Measurements from ENCODE around the gene TMEM185A. TPM values are rescaled to one million over a fixed set of nuclear protein-coding genes. Genes with fewer than 3 reads are reported as not detected.
"Not testable (repeated sequence)": the region's sequence is repeated elsewhere in the genome, so short reads cannot be mapped to it uniquely, and the experiment has no call there.

TMEM185A gene
- polyA plus RNA-seq, 1 donor from 2014 or later = 36.5 TPM

DNA sequence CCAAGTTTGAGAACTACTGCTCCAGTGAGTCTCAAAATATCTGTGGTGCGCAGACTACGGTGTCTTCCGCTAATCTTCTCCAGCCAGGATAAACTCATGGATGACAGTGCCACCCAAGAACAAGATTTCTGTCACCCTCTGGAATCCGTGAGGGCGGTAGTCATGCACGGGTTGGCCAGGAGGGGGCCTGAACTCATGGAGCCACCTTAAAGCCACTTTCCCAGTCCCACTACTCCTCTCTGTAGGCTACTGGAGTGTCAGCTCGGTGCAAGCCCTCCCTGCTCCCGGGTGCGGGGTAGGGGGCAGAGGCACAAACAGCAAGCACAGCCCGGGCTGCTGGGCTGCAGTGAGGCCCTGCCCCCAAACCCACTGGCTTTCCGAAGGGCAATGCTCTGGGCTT is 33.0 kb downstream of the TMEM185A start:
- H3K9me2 ChIP-seq (ENCODE audit: insufficient read depth, low read length); H3K27ac ChIP-seq (ENCODE audit: low read length); H3K4me3 ChIP-seq (ENCODE audit: low read length); H2AFZ ChIP-seq (ENCODE audit: low read depth, low read length); H3K36me3 ChIP-seq (ENCODE audit: insufficient read depth, low read length); H3K9me3 ChIP-seq (ENCODE audit: low read length); H3K4me2 ChIP-seq (ENCODE audit: low read length); H3K27me3 ChIP-seq (ENCODE audit: insufficient read depth, low read depth, low read length); H3F3A ChIP-seq (ENCODE audit: insufficient read depth, low read length, poor library complexity, severe bottlenecking); H4K20me1 ChIP-seq (ENCODE audit: insufficient read depth); H3K9ac ChIP-seq (ENCODE audit: low read length); H3K79me2 ChIP-seq (replicated peaks; ENCODE audit: insufficient read depth, low read length): not testable (repeated sequence)

DNA sequence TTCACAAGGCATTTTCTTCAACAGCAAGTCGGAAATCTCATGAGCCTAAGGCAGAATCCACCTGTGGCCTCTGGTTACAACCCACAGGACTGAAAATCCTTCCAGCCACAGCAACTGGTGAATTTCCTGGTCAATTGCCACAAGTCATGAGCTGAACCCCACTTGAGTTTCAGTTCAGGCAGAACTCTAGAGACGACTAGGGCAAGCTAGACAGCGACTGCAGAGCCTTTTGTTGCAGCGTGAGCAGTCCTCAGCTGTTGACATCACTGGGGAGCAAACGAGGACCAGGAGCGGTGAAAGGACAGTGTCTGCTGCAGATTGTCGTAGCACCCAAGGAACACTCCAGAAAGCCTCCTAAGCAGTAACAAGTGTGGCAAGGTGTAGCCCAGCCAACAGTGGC is 35.6 kb downstream of the TMEM185A start:
- not testable (repeated sequence) for H3K79me2 ChIP-seq (replicated peaks; ENCODE audit: insufficient read depth, low read length); H3K9me3 ChIP-seq (ENCODE audit: low read length); H3K36me3 ChIP-seq (ENCODE audit: insufficient read depth, low read length)

DNA sequence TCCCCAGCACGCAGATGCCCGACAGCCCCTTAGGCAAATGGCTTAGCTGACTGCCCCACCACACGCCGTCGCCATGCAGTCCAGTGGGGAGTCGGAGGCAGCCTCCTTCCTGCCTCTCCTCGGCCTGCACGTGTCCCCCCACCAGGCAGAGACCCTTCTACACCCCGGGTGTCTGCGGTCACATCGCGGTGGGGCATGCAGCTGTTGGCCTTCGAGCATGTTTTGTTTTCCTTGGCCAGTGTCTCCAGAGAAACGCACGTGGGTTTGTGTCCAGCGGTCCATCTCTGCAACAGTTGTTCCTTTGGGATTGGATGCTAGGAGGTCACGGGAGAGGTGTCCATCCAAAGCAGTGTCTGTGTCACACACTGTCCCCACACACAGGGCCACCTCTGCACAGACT is 36.4 kb downstream of the TMEM185A start, which contains the start of gene HSFX2:
Gene HSFX2 (minus strand): TSS at position 101 of the 400 bp plus-strand sequence. CDS start 614 bp downstream, outside the sequence.
- not testable (repeated sequence) for H3K9ac ChIP-seq (ENCODE audit: low read length); H3K4me2 ChIP-seq (ENCODE audit: low read length); H3K4me3 ChIP-seq (ENCODE audit: low read length)

More for the DNA sequence above, 35.6 kb downstream of the TMEM185A start:
- not testable (repeated sequence) for H2AFZ ChIP-seq (ENCODE audit: low read depth, low read length); H3K9ac ChIP-seq (ENCODE audit: low read length); H3K4me3 ChIP-seq (ENCODE audit: low read length); H3K27me3 ChIP-seq (ENCODE audit: insufficient read depth, low read depth, low read length); H3K9me2 ChIP-seq (ENCODE audit: insufficient read depth, low read length); H4K20me1 ChIP-seq (ENCODE audit: insufficient read depth); H3F3A ChIP-seq (ENCODE audit: insufficient read depth, low read length, poor library complexity, severe bottlenecking); H3K27ac ChIP-seq (ENCODE audit: low read length); H3K4me2 ChIP-seq (ENCODE audit: low read length)

DNA sequence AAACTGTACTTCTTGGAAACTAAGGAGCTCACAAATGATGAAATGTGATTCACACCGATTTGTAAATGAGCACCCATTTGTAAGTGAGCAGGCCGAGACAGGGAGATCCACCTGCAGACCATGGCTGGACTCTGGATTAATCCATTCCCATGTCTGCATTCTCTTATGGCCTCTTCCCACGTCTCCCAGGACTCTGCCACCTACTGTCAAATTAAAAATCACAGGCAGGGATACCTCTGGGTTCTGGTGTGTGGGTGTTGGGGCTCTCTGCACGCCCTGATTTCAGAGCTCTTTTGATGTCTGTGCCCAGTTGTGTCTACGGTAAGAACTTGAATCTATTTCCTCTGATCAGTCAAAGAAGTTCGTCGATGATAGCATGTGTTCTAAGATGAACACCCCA is 40.6 kb downstream of the TMEM185A start:
- H3K9ac ChIP-seq (ENCODE audit: low read length); H4K20me1 ChIP-seq (ENCODE audit: insufficient read depth); H3K27ac ChIP-seq (ENCODE audit: low read length); H2AFZ ChIP-seq (ENCODE audit: low read depth, low read length); H3K36me3 ChIP-seq (ENCODE audit: insufficient read depth, low read length); H3K4me3 ChIP-seq (ENCODE audit: low read length); H3K27me3 ChIP-seq (ENCODE audit: insufficient read depth, low read depth, low read length); H3K4me2 ChIP-seq (ENCODE audit: low read length); H3K79me2 ChIP-seq (replicated peaks; ENCODE audit: insufficient read depth, low read length); H3K9me2 ChIP-seq (ENCODE audit: insufficient read depth, low read length); H3K9me3 ChIP-seq (ENCODE audit: low read length); H3F3A ChIP-seq (ENCODE audit: insufficient read depth, low read length, poor library complexity, severe bottlenecking): not testable (repeated sequence)

More for the DNA sequence above, 36.4 kb downstream of the TMEM185A start, which contains the start of gene HSFX2:
- not testable (repeated sequence) for H3F3A ChIP-seq (ENCODE audit: insufficient read depth, low read length, poor library complexity, severe bottlenecking); H3K79me2 ChIP-seq (replicated peaks; ENCODE audit: insufficient read depth, low read length); H3K9me2 ChIP-seq (ENCODE audit: insufficient read depth, low read length); H3K9me3 ChIP-seq (ENCODE audit: low read length); H4K20me1 ChIP-seq (ENCODE audit: insufficient read depth); H3K27ac ChIP-seq (ENCODE audit: low read length); H3K27me3 ChIP-seq (ENCODE audit: insufficient read depth, low read depth, low read length); H2AFZ ChIP-seq (ENCODE audit: low read depth, low read length); H3K36me3 ChIP-seq (ENCODE audit: insufficient read depth, low read length)

DNA sequence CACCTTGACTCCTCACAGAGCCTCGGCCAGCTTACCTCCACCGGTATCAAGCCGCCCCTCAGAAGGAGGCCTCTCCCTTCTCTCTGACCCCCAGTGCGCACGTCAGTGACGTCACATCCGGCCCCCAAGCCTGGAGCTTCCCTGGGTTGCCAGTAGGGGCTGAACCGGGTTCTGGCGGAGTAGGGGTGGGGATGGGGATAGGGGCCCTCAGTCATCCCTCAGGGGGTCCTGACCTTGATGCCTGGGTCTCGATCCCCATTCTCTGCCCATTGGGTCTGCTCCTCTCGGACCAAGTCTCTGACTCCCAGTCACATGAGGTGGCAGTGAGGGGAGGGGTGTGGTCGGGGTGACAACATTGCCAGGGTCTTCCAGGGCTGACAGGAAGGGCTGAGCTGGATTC is 44.2 kb downstream of the TMEM185A start, which contains the start of gene MAGEA9B:
Gene MAGEA9B (minus strand): TSS at position 101 of the 400 bp plus-strand sequence. CDS start 4,280 bp downstream, outside the sequence.
- not testable (repeated sequence) for H3K4me2 ChIP-seq (ENCODE audit: low read length); H3K4me3 ChIP-seq (ENCODE audit: low read length); H3K27ac ChIP-seq (ENCODE audit: low read length); H3K9ac ChIP-seq (ENCODE audit: low read length); H2AFZ ChIP-seq (ENCODE audit: low read depth, low read length); H3K9me3 ChIP-seq (ENCODE audit: low read length); H3K36me3 ChIP-seq (ENCODE audit: insufficient read depth, low read length); H3K79me2 ChIP-seq (replicated peaks; ENCODE audit: insufficient read depth, low read length); H4K20me1 ChIP-seq (ENCODE audit: insufficient read depth); H3K9me2 ChIP-seq (ENCODE audit: insufficient read depth, low read length); H3F3A ChIP-seq (ENCODE audit: insufficient read depth, low read length, poor library complexity, severe bottlenecking); H3K27me3 ChIP-seq (ENCODE audit: insufficient read depth, low read depth, low read length)

DNA sequence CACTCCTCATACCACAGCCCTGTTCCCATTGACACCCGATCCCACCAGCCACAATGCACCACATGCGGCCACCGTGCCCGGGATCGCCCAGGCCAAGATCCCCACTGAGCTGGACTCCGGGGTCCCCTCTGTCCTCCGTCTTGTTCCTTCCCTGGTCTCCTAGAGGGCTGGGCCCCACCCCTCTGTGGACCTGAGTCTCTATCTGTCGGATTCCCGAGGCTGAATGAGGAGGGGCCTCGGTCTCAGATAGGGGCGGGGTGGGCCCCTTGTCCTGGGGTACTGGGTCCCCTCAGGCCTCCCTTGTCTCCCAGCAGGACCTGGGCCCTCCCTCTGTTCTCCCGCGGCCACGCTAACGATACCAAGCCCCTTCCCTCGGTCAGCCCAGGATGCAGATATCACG is 46.0 kb downstream of the TMEM185A start:
- H3K9ac ChIP-seq (ENCODE audit: low read length); H3K9me3 ChIP-seq (ENCODE audit: low read length); H3K9me2 ChIP-seq (ENCODE audit: insufficient read depth, low read length); H3K79me2 ChIP-seq (replicated peaks; ENCODE audit: insufficient read depth, low read length); H3K4me2 ChIP-seq (ENCODE audit: low read length); H3K27ac ChIP-seq (ENCODE audit: low read length); H3K27me3 ChIP-seq (ENCODE audit: insufficient read depth, low read depth, low read length); H2AFZ ChIP-seq (ENCODE audit: low read depth, low read length); H3K36me3 ChIP-seq (ENCODE audit: insufficient read depth, low read length); H3K4me3 ChIP-seq (ENCODE audit: low read length); H3F3A ChIP-seq (ENCODE audit: insufficient read depth, low read length, poor library complexity, severe bottlenecking); H4K20me1 ChIP-seq (ENCODE audit: insufficient read depth): not testable (repeated sequence)

DNA sequence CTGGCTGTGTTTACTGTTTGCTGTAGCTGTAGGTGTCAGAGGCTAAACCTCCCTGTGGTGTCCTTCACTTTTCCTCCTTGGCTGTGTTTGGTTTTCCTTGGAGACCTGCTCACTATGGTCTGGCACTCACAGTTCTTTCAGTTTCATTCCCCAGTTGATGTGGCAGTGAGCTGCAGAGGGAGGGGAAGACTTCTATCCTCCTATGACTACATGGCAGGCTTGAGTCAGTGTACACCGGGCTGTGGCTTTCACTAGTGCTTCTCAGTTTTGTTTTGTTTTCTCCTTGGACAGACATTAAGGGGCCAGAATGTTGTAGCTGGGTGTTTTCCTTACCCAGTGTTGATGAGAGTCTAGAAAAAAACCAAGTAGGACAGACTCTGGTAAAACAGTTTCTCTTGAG is 58.1 kb downstream of the TMEM185A start:
- H3K27me3 ChIP-seq (ENCODE audit: insufficient read depth, low read depth, low read length); H3K4me3 ChIP-seq (ENCODE audit: low read length); H3K9ac ChIP-seq (ENCODE audit: low read length); H3K9me2 ChIP-seq (ENCODE audit: insufficient read depth, low read length); H3K36me3 ChIP-seq (ENCODE audit: insufficient read depth, low read length); H4K20me1 ChIP-seq (ENCODE audit: insufficient read depth); H3K27ac ChIP-seq (ENCODE audit: low read length); H2AFZ ChIP-seq (ENCODE audit: low read depth, low read length); H3F3A ChIP-seq (ENCODE audit: insufficient read depth, low read length, poor library complexity, severe bottlenecking); H3K9me3 ChIP-seq (ENCODE audit: low read length); H3K4me2 ChIP-seq (ENCODE audit: low read length); H3K79me2 ChIP-seq (replicated peaks; ENCODE audit: insufficient read depth, low read length): not testable (repeated sequence)

Measured in neural cell (in vitro differentiated cells).